AG09309 (cell line): ENCODE data around the gene MYO1E.

Experiments used
- DNase-seq: peaks from one replicate; pipeline ENCODE4 v3.0.0-alpha.2; 2010; ENCODE audit warnings: low read depth
- H3K4me3 ChIP-seq: 2 replicates; pipeline ENCODE4 v1.5.1; 2011; ENCODE audit warnings: mild to moderate bottlenecking, low read depth, low read length, moderate library complexity; ENCODE audit not compliant: control insufficient read depth
- TF ChIP-seq, protein P1 (sequence below): IDR thresholded peaks from 2 replicates; pipeline ENCODE4 v1.5.1; 2011; ENCODE audit warnings: mild to moderate bottlenecking, low read depth, low read length, inconsistent platforms; ENCODE audit not compliant: insufficient read depth, control insufficient read depth; ENCODE audit errors: missing control alignments

MYO1E gene

DNA sequence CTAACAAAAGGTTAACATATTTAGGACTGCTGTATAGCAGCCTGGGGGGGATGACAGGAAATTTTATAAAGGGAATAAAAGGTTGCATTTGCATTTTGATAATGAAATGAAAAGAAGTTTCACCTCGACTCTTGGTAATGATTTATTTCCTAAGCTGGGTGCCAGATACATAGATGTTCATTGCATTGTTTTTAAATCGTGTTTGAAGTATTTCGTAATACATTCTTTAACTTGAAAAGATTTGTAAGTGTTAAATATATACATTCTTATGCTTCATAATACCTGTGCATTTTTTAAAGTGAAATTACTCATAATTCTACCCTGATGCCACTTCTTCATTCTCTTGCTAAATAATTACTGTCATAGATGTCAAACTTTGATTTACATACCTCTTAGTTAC is 143.2 kb downstream of the MYO1E start:
- no peak overlapping the region for H3K4me3 ChIP-seq
- no peak for DNase-seq
- TF ChIP-seq, protein P1, sequence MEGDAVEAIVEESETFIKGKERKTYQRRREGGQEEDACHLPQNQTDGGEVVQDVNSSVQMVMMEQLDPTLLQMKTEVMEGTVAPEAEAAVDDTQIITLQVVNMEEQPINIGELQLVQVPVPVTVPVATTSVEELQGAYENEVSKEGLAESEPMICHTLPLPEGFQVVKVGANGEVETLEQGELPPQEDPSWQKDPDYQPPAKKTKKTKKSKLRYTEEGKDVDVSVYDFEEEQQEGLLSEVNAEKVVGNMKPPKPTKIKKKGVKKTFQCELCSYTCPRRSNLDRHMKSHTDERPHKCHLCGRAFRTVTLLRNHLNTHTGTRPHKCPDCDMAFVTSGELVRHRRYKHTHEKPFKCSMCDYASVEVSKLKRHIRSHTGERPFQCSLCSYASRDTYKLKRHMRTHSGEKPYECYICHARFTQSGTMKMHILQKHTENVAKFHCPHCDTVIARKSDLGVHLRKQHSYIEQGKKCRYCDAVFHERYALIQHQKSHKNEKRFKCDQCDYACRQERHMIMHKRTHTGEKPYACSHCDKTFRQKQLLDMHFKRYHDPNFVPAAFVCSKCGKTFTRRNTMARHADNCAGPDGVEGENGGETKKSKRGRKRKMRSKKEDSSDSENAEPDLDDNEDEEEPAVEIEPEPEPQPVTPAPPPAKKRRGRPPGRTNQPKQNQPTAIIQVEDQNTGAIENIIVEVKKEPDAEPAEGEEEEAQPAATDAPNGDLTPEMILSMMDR: no peak

DNA sequence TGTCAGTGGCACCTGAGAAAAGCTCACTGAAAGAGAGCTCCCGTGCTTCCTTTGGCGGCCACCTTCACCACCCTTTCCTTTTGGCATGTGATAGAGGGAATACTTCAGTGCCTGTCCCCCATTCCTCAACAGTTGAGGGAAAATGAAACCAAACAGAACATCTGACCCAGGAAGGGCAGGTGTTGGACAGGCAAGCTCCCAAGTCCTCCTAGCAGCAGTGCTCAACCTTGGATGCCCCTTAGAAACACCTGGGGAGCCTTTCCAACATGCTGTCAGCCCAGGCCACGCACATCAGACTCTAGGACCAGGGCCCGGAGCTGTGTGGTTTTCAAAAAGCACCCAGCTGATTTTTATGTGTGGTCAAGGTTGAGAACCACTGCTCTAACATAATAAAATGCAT is 143.7 kb downstream of the MYO1E start:
- H3K4me3 ChIP-seq: no peak overlapping the region
- DNase-seq: no peak
- TF ChIP-seq, protein P1: no peak

DNA sequence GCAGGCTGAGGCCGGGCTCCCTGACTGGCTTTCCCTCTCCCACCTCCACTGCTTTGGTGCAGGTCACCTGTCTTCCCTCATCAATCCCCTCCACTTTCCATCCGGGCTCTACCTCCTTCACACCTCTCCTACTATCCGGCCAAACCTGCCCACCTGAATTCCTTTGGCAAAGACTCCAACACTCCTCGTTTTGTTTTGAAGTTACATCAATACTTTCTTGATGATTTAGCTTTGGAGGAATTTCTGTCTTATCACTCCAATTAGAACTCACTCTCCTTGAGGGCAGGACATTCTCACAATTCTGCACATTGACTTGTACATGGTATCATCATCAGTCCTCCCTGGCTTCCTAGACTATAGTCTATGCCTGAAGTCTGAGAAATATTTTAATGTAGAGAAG is 145.7 kb downstream of the MYO1E start:
- no peak for DNase-seq
- TF ChIP-seq, protein P1: no peak
- H3K4me3 ChIP-seq: no peak overlapping the region

DNA sequence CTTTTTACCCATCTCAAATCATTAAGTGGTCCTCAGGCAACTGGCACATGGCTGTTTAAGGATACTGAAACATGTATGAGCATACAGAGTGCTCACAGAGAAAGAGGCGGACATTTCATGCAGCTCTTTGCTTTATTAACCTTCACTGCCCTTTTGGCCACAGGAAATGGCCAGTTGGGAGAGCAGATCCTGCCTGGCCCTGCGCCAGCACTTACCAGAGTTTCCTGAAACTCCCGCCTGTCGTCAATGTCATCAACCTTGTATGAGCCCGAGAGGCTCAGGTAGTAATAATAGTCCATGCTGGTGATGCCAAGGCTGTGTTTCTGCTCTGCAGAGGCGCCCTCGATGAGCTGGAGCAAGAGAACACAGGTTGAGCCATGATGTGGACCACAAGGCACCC is 148.2 kb downstream of the MYO1E start:
- H3K4me3 ChIP-seq: no peak overlapping the region

DNA sequence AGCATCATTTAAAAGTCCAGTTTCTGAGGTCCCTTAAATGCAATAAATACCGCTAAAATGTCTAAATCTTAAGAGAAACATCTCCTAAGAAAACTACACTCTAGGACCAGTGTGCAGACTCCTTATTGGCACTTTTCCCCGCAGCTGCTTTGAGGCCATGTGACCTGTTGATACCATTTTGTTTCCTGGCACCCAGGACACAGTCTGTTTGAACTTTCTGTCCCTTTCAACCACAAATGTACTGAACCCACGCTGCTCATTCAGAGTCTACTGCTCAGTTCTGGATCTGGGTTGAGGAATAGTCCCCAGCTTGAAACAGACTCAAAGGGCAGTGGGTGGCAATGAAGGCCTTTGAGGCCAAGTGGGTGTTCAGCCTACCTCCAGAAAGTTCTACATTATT is 148.9 kb downstream of the MYO1E start:
- TF ChIP-seq, protein P1: no peak
- no peak for DNase-seq
- H3K4me3 ChIP-seq: no peak overlapping the region

More for the DNA sequence above, 148.2 kb downstream of the MYO1E start:
- no peak for DNase-seq
- TF ChIP-seq, protein P1: no peak

DNA sequence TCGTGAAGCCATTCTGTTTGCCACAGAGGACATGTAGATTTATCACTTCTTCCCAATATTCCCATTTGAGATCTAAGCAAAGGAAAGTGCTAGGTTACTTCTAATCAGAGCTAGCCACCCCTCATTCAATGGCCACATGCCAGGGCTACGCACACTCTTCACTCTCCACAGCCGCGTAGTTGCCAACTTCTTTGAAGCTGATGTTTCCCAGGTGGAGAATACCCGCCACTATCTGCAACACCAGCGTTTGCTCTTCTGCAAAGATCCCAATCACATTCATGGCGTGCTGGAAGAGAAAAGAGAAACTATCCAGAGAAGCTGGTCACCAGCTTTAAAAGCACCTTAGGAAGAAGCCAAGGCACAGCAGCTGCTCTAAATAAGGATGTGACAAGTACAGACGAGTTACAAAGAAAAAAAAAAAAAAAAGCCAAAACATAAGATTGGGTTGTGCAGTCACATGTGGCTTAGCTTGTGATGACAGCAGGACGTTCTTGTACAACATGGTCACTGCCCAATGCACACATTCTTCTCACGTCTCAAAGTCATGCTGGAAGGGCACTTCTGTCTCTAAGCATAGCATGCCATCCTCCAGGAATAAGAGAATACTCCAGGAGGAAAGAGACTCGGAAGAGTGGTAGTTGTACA is 149.6 kb downstream of the MYO1E start:
- H3K4me3 ChIP-seq: no peak overlapping the region
- TF ChIP-seq, protein P1: no peak
- DNase-seq: no peak
